Adipocyte (in vitro differentiated cells): ENCODE results near the gene CXCR4.

Source experiments
- DNase-seq: peaks from one replicate; pipeline ENCODE4 v3.0.0-alpha.2; 2015; ENCODE audit warnings: low read depth
- H3K27me3 ChIP-seq: replicated peaks from 2 replicates; pipeline ENCODE4 v1.7.0; 2013; ENCODE audit warnings: mild to moderate bottlenecking, low read length, moderate library complexity; ENCODE audit not compliant: control insufficient read depth, insufficient read depth
- H3K36me3 ChIP-seq: 2 replicates; pipeline ENCODE4 v1.7.0; 2013; ENCODE audit warnings: low read length, mild to moderate bottlenecking, moderate library complexity; ENCODE audit not compliant: control insufficient read depth, insufficient read depth, severe bottlenecking
- H3K4me1 ChIP-seq: 2 replicates; pipeline ENCODE4 v1.7.0; 2013; ENCODE audit warnings: mild to moderate bottlenecking, low read length, moderate library complexity; ENCODE audit not compliant: control insufficient read depth, insufficient read depth
- H3K4me3 ChIP-seq: 2 replicates; pipeline ENCODE4 v1.7.0; 2013; ENCODE audit warnings: mild to moderate bottlenecking, low read length, moderate library complexity
- H3K9ac ChIP-seq: 2 replicates; pipeline ENCODE4 v1.7.0; 2013; ENCODE audit warnings: mild to moderate bottlenecking, low read length, moderate library complexity
- H3K9me3 ChIP-seq: 2 replicates; pipeline ENCODE4 v1.7.0; 2013; ENCODE audit warnings: mild to moderate bottlenecking, low read length, moderate library complexity; ENCODE audit not compliant: control insufficient read depth

The CXCR4 gene

DNA sequence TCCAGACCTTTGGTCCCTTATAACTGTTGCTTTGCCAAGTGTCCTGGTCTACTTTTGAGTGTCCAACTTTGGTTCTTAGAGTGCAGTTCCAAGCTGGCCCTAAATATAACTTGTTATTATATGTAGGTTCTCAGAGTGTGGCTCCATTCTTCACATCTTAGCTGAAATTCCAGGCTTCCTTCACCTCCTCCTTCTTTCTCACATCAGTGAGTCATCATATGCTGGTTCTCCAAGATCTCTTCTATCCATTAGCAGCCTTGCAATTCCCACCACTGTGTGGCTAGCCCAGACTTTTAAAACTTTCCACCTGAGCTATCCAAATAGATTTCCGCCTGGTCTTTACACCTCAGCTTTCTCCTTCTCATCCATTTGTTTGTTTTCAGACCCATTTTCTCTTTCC is 12.6 kb upstream of the CXCR4 start:
- no peaks in the 10 kb centered on the region for H3K9me3 ChIP-seq
- DNase-seq = no peak
- peaks cover 47% of the 10 kb centered on the region for H3K27me3 ChIP-seq
- H3K36me3 ChIP-seq = no peaks in the 10 kb centered on the region
- H3K9ac ChIP-seq = no peak overlapping the region
- no peaks in the 10 kb centered on the region for H3K4me1 ChIP-seq
- H3K4me3 ChIP-seq = no peak overlapping the region

DNA sequence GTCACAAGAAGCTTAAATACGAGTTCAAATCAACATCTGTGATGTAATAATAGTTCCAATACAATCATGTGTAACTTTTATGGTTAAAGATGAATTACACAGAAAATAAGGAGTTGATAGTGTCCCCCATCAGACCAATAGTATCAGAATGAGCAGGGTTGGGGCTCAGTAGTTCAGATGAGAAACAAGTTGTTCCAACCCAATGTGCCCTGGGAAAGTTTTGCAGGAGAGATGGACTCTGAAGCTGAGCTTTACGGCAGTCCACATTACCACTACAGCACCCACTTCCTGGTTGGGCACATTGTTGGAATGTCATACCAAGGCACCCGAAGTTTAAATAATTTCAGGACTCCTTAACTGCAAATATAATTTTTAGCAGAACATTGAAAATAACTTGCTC is 12.1 kb upstream of the CXCR4 start:
- H3K9ac ChIP-seq = no peak overlapping the region
- H3K36me3 ChIP-seq = no peaks in the 10 kb centered on the region
- no peak for DNase-seq
- no peaks in the 10 kb centered on the region for H3K4me1 ChIP-seq
- peaks cover 50% of the 10 kb centered on the region for H3K27me3 ChIP-seq
- no peaks in the 10 kb centered on the region for H3K9me3 ChIP-seq
- no peak overlapping the region for H3K4me3 ChIP-seq

DNA sequence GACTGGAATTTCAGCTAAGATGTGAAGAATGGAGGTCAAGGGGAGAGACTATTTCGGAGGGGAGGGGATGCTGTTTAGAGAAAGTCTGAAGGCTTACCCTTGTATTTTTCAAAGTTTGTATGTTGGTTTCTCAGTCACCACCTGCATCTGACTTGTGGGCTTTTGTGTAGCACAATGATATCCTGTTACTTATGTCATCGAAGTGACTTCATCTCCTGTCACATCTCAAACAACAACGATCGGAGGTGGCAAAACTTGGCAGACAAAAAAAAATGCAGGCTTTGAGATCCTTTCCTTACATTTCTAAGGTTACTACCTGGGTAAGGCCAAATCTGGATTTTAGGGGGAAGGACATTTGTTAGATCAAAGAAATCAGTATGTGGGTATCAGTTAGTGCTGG is 11.7 kb upstream of the CXCR4 start:
- peaks cover 55% of the 10 kb centered on the region for H3K27me3 ChIP-seq
- H3K9ac ChIP-seq = no peak overlapping the region
- H3K4me1 ChIP-seq = no peaks in the 10 kb centered on the region

DNA sequence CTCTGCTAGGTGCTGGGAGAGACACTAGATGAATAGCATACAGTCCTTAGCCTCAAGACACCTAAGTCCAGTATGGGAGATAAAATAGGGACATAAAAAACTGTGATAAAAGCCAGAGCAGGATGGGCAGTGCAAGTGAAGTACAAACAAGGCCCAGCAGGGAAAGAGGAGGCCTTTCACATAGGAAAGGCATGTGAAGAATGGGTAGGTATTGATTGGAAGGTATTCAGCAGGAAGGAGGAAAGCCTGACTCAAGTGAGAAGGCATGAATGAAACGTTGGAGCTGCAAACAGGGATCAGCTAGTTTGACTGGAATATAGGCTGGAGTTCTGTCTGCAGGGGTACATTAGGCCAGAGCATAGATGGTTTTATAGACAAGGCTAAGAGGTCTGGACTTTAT is 11.0 kb upstream of the CXCR4 start:
- Histone ChIP-seq H3K36me3 (no peaks in the 10 kb centered on the region), H3K9me3 (no peaks in the 10 kb centered on the region), H3K27me3 (peaks cover 61% of the 10 kb centered on the region), H3K9ac (no peak overlapping the region), H3K4me3 (no peak overlapping the region), H3K4me1 (no peaks in the 10 kb centered on the region)
- DNase-seq = no peak

More for the DNA sequence above, 11.7 kb upstream of the CXCR4 start:
- H3K9me3 ChIP-seq = no peaks in the 10 kb centered on the region
- DNase-seq = no peak
- no peak overlapping the region for H3K4me3 ChIP-seq
- H3K36me3 ChIP-seq = no peaks in the 10 kb centered on the region

DNA sequence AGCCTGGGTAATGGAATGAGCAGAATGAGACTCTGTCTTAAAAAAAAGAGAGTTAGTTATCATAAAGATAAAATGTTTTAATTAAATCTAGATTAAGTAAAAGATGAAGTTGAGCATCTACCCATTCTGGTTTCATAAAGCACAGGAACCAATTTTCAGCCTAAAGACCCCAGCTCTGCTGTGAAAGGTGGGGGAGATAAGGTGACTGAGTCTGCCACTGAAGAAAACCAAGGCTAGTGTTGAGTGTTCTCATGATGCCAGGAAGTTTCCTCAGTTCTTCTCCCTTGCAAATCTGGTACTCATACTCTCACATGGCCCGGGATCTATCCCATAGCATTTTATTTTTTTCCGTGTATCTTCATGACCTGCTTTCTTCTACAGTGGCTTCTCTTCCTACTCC is 10.4 kb upstream of the CXCR4 start:
- Histone ChIP-seq H3K9me3 (no peaks in the 10 kb centered on the region), H3K4me1 (no peaks in the 10 kb centered on the region), H3K36me3 (no peaks in the 10 kb centered on the region), H3K4me3 (no peak overlapping the region), H3K9ac (no peak overlapping the region), H3K27me3 (peaks cover 59% of the 10 kb centered on the region)
- no peak for DNase-seq

DNA sequence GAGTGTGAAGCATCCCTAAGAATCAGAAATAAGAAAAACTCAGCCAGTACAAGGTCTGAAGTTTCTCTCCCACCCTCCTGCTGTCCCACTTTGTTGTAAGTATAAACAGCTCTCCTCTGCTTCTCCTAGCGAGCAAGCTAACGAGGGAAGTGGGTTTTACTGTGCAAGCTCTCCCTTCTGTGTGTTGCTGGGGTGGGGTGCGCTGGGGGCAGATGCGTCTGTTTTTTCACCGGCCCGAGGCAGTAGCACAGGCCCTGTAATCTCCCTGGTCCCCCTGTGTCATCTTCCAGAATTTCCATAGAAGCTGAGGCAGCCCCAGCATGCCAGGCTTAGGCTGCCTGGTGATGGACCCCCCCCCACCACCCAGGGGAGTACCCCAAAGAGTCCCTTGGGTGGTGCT is 9.4 kb upstream of the CXCR4 start:
- DNase-seq = no peak
- Histone ChIP-seq H3K27me3 (peaks cover 60% of the 10 kb centered on the region), H3K36me3 (no peaks in the 10 kb centered on the region), H3K9ac (no peak overlapping the region), H3K4me1 (no peaks in the 10 kb centered on the region), H3K4me3 (no peak overlapping the region), H3K9me3 (no peaks in the 10 kb centered on the region)

DNA sequence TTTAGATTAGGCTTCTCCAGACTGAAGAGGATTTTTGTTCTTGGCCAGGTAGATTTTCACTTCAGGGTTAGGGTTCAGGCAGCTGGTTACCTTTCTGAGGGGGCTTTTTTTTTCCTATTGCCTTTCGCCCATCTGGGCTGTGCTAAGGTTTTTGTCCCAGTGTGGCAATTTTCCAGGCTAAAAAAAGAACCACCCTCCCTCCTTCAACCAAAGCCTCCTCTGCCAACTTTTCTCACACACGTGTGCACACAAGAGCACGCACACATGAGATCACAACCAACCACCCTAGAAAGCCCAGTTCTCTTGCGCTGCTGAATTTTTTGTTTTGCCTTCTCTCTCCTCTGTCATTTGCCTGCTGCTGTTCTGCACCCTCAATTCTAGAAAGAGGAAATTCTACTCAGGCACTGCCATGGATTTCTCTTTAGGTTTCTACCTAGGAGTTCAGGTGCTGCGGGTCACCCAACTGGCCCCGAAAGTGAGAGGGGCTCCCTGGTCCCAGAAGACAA is 8.5 kb upstream of the CXCR4 start:
- Histone ChIP-seq H3K27me3 (peaks cover 64% of the 10 kb centered on the region), H3K9me3 (no peaks in the 10 kb centered on the region), H3K4me3 (no peak overlapping the region), H3K9ac (no peak overlapping the region), H3K36me3 (no peaks in the 10 kb centered on the region), H3K4me1 (no peaks in the 10 kb centered on the region)
- DNase-seq = no peak

DNA sequence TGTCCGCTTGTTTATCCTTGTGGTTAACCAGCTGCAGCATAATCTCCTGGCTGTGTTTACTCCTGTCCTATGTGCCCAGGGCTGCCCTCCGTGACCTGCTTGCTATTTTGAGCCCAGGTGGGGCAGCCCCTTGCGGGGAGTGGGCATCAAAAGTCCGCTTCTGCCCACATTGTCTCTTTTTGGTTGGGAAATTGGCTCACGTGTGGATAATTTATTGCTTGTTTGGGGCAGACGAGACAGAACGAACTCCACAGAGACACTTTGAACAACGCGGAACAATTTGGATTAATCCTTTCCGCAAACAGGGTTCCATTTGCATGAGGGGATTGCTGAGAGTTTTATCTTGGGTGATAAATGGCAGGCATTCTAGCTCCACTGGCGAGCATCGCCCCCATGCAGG is 8.1 kb upstream of the CXCR4 start:
- no peak for DNase-seq
- H3K9ac ChIP-seq = no peak overlapping the region
- H3K9me3 ChIP-seq = no peaks in the 10 kb centered on the region
- H3K36me3 ChIP-seq = no peaks in the 10 kb centered on the region
- H3K27me3 ChIP-seq = peaks cover 69% of the 10 kb centered on the region
- no peaks in the 10 kb centered on the region for H3K4me1 ChIP-seq
- no peak overlapping the region for H3K4me3 ChIP-seq

DNA sequence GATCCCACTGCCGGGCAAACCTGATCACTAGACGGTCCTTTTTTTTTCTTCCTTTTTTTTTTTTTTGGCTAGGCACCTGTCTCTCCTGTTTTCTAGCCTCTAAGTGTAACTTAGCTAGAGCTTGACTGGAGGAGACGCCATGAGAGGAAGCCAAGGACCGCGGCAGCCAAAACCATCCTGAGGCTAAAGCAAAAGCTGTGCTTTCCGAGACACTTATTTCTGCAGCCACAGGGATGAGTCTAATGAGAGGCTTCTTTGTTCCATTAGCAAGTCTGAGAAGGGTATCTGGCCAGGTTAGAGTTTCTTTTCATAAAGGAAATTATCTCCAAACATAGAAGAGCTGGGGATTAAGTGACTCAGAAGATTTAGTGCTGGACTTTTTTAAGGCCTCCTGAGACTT is 7.3 kb upstream of the CXCR4 start:
- H3K27me3 ChIP-seq = peaks cover 77% of the 10 kb centered on the region
- no peaks in the 10 kb centered on the region for H3K36me3 ChIP-seq
- DNase-seq = no peak
- no peak overlapping the region for H3K4me3 ChIP-seq
- no peaks in the 10 kb centered on the region for H3K9me3 ChIP-seq
- H3K4me1 ChIP-seq = no peaks in the 10 kb centered on the region
- H3K9ac ChIP-seq = no peak overlapping the region

DNA sequence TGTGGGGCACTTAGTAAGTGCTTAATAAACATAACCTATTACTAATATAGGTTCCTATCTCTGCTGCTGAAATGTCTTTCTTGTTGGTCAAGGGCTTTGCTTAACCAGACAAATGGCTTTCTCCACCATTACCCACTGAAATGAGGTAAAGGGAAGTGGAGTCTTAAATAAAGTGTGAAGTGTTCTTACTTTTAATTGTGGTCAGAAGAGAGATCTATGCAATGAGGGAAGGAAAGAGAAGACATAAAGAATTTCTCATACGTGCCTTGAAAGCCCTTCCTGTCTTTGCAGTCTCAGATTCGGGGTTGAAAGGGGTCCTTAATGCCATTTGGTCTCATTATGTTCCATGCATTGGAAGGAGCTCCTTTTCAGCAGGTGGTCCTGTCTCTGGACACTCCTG is 6.9 kb upstream of the CXCR4 start:
- no peaks in the 10 kb centered on the region for H3K4me1 ChIP-seq
- H3K4me3 ChIP-seq = no peak overlapping the region
- H3K9ac ChIP-seq = no peak overlapping the region
- H3K36me3 ChIP-seq = no peaks in the 10 kb centered on the region
- H3K27me3 ChIP-seq = peaks cover 77% of the 10 kb centered on the region
- H3K9me3 ChIP-seq = no peaks in the 10 kb centered on the region
- DNase-seq = no peak

DNA sequence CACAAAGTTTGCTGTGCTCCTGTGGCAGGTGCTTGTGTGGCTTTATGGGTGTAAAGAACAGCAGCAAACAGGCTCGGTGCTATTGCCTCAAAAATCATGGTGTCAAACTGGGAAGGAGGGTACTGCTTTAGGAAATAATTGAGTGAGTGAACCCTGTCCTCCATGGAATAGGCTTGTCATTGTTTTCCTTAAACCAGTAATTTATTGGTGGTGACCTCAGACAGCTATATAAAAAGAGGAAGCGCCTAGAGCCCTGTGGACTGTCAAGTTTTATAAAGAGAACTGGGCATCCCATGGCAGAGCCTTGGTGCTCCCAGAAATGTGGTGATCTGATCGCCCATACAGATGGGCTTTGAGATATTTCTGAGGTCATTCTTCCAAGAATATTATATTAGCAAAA is 4.7 kb upstream of the CXCR4 start:
- no peak overlapping the region for H3K9ac ChIP-seq
- H3K9me3 ChIP-seq = no peaks in the 10 kb centered on the region
- DNase-seq = no peak
- no peak overlapping the region for H3K4me3 ChIP-seq
- no peaks in the 10 kb centered on the region for H3K4me1 ChIP-seq
- peaks cover 83% of the 10 kb centered on the region for H3K27me3 ChIP-seq
- no peaks in the 10 kb centered on the region for H3K36me3 ChIP-seq

DNA sequence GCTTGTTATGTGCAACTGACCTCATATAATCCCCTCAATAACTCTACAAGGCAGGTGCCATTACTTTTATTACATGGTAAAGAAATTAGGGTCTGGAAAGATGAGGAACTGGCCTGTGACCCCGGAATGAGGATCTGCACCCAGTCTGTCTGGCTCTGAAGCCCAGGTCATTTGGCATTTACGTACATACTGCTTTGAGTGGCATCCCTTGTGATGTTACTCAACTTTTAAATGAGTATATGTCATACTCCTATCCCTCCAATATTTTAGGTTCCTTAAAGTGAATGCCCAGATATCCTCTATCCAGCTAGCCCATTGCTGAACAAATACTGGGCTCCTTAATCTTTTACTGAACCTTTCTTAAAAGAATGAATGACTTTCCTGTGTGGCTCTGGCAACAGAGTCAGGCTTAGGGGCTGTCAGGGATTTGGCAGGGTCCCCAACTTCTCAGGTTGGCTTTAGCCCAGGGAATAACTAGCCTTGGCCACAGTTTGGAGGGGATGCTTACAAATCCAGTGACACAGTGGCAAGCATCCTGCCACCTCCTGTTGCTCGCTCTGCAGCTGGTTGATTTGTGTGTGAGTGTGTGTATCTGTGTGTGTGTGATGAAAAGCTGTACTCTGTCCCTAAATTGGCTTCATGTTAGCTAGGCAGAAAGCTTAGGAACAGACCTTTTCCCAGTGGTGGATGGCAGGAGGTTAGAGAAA is 3.4 kb upstream of the CXCR4 start:
- H3K4me3 ChIP-seq = no peak overlapping the region
- no peaks in the 10 kb centered on the region for H3K36me3 ChIP-seq
- H3K27me3 ChIP-seq = peaks cover 75% of the 10 kb centered on the region
- no peak overlapping the region for H3K9ac ChIP-seq
- DNase-seq = no peak
- H3K4me1 ChIP-seq = peaks cover 7% of the 10 kb centered on the region
- no peaks in the 10 kb centered on the region for H3K9me3 ChIP-seq
